GM12878 (cell line): Measurements from ENCODE around the gene ZNF283. TPM values are rescaled to one million over a fixed set of nuclear protein-coding genes. Genes with fewer than 3 reads are reported as not detected.

Experiments
- E4F1 ChIP-seq: fragments of 450-650 bp; IDR thresholded peaks from 2 replicates; pipeline ENCODE4 v1.6.1; 2018; ENCODE audit warnings: borderline replicate concordance, mild to moderate bottlenecking; ENCODE audit not compliant: partially characterized antibody
- IRF3 ChIP-seq: fragments of 450-650 bp; IDR thresholded peaks from 2 replicates; pipeline ENCODE4 v1.6.1; 2014; ENCODE audit warnings: mild to moderate bottlenecking
- PKNOX1 ChIP-seq: fragments of 450-650 bp; IDR thresholded peaks from 2 replicates; pipeline ENCODE4 v1.6.1; 2016; ENCODE audit warnings: mild to moderate bottlenecking
- SIN3A ChIP-seq: IDR thresholded peaks from 2 replicates; pipeline ENCODE4 v1.6.1; 2012; ENCODE audit warnings: low read depth, low read length, improper control_type of control experiment
- SIX5 ChIP-seq: IDR thresholded peaks from 2 replicates; pipeline ENCODE4 v1.6.1; 2011; ENCODE audit warnings: mild to moderate bottlenecking, low read depth, low read length, moderate library complexity; ENCODE audit not compliant: severe bottlenecking
- SKIL ChIP-seq: fragments of 450-650 bp; IDR thresholded peaks from 2 replicates; pipeline ENCODE4 v1.6.1; 2017; ENCODE audit warnings: mild to moderate bottlenecking, low read depth, inconsistent platforms; ENCODE audit not compliant: poor library complexity, severe bottlenecking
- SMAD1 ChIP-seq: fragments of 450-650 bp; IDR thresholded peaks from 2 replicates; pipeline ENCODE4 v1.6.1; 2018; ENCODE audit warnings: mild to moderate bottlenecking, low read depth; ENCODE audit not compliant: partially characterized antibody
- SRF ChIP-seq, 2 experiments: IDR thresholded peaks; 2 replicates each; pipeline ENCODE4 v1.6.1; 2011; ENCODE audit warnings: low read depth in 2 of 2, low read length in 2 of 2, mild to moderate bottlenecking in 1 of 2, moderate library complexity in 1 of 2
- TCF7 ChIP-seq: IDR thresholded peaks from 2 replicates; pipeline ENCODE4 v1.6.1; 2014; ENCODE audit warnings: antibody characterized with exemption, borderline replicate concordance
- USF1 ChIP-seq: IDR thresholded peaks from 2 replicates; pipeline ENCODE4 v1.6.1; 2011; ENCODE audit warnings: borderline replicate concordance, low read depth, mild to moderate bottlenecking, moderate library complexity, mixed read lengths, low read length; ENCODE audit not compliant: insufficient read depth; ENCODE audit errors: extremely low read length
- USF2 ChIP-seq: IDR thresholded peaks from 2 replicates; pipeline ENCODE4 v1.6.1; 2011; ENCODE audit warnings: low read depth, low read length, improper control_type of control experiment, borderline replicate concordance
- ZBTB40 ChIP-seq: fragments of 450-650 bp; IDR thresholded peaks from 2 replicates; pipeline ENCODE4 v1.6.1; 2016; ENCODE audit warnings: mild to moderate bottlenecking, moderate library complexity, borderline replicate concordance
- ZNF274 ChIP-seq: IDR thresholded peaks from one replicate; pipeline ENCODE4 v1.8.0; 2011; ENCODE audit not compliant: insufficient read length, insufficient read depth
- polyA plus RNA-seq, 11 experiments: library from polyadenylated mRNA; depleted of rRNA in 4 of 11; unstranded in 6 of 11; stranded (reverse) in 5 of 11; fragments of >200 nt; fragmentation: Nextera tagmentation in 4 of 11; fragmentation: Illumina TruSeq in 1 of 11; extraction: Ambion mirVana in 4 of 11; extraction: Trizol in 1 of 11; gene quantifications; 1 replicate in 1 of 11; 2 replicates in 10 of 11; pipeline versions ENCODE4 v1.2.1 to v1.2.3, GENCODE V29; 2011 to 2016; ENCODE audit warnings: inconsistent platforms in 2 of 11, missing spikeins in 2 of 11, low read depth in 1 of 11
- total RNA-seq, 4 experiments: library from RNA; depleted of rRNA in 3 of 4; stranded (reverse); fragments of >200 nt in 3 of 4; fragmentation: Illumina TruSeq in 1 of 4; extraction: Trizol in 1 of 4; gene quantifications; 2 replicates each; pipeline versions ENCODE4 v1.2.1 to v1.2.3, GENCODE V29; 2013 to 2021

Gene ZNF283
- total and polyA plus RNA-seq, 10 of the 15 experiments (the other 5 are each of a cell fraction or from before 2014, with no cell fraction given): 2.2 to 7.8 (median 3.7) TPM

- TF ChIP-seq PKNOX1: no peak
- TF ChIP-seq SKIL: no peak
- TF ChIP-seq ZNF274: no peak
- TF ChIP-seq E4F1: no peak
- TF ChIP-seq SIX5: peak; percentile 84
- TF ChIP-seq IRF3: no peak
- no peak for TF ChIP-seq SMAD1
- TF ChIP-seq USF1: no peak
- TF ChIP-seq SIN3A: no peak
- TF ChIP-seq SRF (IDR thresholded peaks at IDR 0.05; ENCODE audit: low read depth in 2 of 2, low read length in 2 of 2): no peak
- peak; percentile 66; the same call in 1 of the 2 replicates for TF ChIP-seq ZBTB40
- TF ChIP-seq TCF7: no peak
- no peak for TF ChIP-seq USF2
Observed at GRCh38 chr19:43826787-43827754, at the start of gene ZNF283 (continued).
